GM19240 (cell line): ENCODE results near the gene LPIN2.
"Not testable (repeated sequence)": the region's sequence is repeated elsewhere in the genome, so short reads cannot be mapped to it uniquely, and the experiment has no call there.

Source experiments
- DNase-seq: peaks from one replicate; pipeline ENCODE4 v3.0.0; 2011; ENCODE audit warnings: low spot score; ENCODE audit not compliant: insufficient read length

LPIN2 gene

DNA sequence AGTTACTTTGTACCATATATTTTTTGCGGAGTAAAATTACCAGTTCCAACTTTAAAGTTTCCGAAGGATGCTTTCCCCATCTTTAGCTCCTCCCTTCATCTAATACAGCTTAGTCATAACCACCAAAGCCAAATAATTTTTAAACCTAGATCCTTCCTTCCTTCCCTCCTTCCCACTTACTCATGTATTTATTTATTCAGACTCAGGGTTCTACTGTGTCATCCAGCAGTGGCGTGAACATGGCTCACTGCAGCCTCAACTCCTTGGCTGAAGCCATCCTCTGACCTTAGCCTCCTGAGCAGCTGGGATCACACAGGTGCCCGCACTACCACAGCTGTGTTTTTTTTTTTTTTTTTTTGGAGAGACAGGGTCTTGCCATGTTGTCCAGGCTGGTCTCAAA is 4.4 kb downstream of the LPIN2 start:
- no peak for DNase-seq

DNA sequence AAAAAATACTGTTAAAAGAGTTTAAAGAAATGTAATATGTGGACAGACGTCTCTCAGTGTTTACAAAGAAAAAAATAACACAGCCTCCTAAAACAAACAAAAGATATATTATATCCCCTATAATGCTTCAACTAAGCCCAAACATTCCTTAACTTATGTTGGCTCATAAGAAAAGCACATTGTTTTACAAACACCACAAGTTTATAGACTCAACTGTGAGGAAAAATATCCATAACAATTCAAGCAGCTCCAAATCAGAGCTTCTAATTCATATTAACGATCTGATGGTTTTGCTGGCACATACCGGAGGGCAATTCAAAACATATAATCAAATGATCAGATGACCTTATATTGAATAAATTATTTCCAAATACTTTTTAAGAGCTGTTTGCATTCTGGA is 5.5 kb downstream of the LPIN2 start:
- DNase-seq, result no peak

- DNase-seq, result no peak
Measured at GRCh38 chr18:3005462-3005861, 7.5 kb downstream of the LPIN2 start.

DNA sequence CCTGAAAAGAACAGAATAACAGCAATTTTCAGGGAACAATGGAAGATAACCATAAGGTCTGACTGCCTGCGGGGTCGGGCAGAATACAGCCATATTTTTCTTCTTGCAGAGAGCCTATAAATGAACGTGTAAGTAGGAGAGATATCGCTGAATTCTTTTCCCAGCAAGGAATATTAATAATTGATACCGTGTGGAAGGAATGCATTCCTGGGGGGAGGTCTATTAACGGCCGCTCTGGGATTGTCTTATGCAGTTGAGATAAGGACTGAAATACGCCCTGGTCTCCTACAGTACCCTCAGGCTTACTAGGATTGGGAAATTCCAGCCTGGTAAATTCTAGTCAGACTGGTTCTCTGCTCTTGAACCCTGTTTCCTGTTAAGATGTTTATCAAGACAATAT is 9.2 kb downstream of the LPIN2 start:
- DNase-seq, result not testable (repeated sequence)

DNA sequence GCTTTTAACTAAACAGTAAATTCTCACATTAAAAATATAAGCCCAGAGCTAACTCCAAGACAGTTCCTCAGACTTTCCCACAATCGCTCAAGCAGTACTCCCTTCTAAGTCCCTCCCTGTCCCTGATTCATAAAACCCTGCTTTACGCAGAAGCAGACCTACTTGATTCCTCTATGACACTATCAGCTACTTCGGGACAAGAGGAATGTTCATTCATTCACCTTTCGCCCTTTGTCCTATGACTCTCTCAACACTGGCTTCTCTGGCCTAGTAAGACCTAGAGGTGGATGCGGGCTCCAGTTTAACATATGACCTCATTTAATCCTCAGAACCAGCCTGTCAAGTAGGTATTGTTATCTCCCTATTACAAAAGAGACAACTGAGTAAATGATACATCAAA is 10.2 kb downstream of the LPIN2 start:
- DNase-seq, result no peak

DNA sequence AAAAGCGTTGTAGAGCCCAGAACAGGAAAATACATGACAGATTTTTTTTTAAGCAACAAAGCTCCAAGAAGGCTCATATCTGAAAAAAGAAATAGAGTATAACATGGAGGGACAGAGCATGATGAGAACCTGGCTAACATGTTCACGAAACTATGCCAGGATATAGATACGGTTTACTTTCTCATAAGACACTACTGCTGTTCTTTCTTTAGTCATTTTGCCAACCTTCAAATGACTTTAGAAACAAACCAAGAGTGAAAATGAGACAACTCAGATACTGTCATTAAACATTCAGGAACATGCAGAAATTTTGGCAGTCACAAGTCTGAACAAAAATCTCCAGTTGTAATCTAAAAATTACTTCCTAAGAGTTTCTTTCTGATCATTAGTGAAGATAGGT is 14.3 kb downstream of the LPIN2 start:
- no peak for DNase-seq

DNA sequence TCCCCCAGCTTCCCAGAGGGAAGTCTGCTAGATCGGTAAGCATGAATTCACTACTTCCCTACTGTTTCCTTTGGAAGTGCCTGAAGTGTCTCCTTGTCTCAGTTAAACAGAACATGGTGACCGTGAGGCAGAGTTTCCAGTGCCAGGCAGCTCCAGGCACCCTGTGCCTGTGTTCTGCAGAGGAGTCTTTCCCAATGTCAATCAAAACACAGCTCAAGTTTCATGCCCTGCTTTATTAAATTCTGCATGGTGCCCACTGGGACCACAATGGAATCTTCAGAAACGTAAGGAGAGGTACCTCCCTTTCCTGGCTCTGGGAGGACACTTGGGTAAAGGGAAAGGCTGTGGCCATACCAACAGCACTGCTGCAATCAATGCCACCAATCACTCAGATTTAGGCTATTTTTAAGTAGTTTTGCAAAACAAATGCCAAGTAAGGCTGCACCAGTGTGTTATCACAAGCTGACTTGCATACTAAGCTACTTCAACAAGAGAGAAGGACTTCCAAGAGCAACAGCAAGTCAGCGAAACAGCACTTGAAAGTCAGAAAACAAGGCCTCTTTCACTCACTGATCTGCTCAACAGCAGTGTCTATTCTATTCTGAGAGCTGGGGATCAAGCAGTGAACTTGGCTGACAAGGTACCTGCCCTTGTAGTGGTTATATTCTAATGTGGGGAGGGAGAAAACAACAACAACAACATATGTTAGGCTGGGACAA is 14.9 kb downstream of the LPIN2 start:
- no peak for DNase-seq

GRCh38 chr18:2997429-2997828 is 15.5 kb downstream of the LPIN2 start:
- DNase-seq, result no peak

- DNase-seq, result no peak
Measured at GRCh38 chr18:2994603-2995432, 18.1 kb downstream of the LPIN2 start.

DNA sequence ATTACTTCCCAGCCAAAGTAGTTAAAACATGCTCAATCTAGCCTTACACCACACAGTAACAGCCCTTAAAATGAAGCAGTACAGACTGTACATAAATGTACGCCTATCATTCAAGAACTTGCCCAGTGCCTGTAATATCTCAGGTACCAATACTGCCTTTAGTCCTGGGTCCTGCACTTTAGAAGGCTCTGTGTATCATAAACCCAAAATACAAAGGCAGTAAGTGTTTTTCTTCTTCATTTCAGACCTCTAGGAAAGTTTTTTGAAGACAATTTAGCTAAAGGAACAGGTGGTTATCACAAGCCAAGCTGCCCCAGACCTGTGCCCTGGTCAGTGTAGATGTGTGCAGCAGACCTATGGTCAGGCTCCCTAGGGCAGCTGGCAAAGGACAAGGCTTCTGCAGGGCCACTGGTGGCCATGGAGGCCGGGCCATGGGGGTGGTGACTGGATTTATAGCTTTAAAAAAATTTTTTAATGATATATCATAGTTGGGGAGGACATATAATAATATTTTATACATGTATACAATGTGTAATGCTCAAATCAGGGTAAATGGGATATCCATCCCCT is 18.8 kb downstream of the LPIN2 start:
- DNase-seq, result no peak

DNA sequence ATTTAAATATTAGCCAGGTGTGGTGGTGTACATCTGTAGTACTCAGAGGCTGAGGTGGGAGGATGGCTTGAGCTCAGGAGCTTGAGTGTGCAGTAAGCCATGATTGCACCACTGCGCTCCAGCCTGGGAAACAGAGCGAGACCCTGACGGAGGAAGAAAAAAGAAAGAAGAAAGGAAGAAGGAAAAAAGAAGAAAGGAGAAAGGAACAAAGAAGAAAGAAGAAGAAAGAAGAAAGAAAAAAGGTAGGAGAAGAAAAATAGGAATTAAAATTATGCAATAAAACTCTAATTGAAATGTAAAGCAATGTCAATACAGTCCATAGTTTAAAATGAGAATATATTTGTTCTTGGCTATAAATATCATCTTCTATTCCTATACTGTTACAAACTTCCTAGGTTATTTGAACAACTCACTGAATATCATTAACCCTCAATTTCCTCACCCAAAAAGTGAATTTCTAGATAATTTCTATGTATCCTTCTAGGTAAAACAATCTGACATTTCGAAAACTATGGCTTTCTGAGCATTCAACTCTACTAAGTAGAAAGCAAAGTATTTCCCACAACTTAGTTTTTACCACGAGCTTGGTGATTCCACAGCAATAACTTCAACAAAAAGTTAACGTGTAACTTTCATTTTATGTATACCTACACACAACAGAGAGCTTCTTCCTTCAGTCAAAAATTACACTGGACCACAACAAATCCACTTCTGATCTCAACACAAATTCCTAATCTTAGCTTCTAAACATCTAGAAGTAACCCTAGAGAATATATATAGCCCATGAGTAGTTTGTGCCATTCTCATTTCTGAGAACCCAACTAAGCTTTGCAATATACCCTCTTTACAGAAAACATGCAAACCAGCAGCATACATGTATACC is 19.7 kb downstream of the LPIN2 start:
- no peak for DNase-seq

DNA sequence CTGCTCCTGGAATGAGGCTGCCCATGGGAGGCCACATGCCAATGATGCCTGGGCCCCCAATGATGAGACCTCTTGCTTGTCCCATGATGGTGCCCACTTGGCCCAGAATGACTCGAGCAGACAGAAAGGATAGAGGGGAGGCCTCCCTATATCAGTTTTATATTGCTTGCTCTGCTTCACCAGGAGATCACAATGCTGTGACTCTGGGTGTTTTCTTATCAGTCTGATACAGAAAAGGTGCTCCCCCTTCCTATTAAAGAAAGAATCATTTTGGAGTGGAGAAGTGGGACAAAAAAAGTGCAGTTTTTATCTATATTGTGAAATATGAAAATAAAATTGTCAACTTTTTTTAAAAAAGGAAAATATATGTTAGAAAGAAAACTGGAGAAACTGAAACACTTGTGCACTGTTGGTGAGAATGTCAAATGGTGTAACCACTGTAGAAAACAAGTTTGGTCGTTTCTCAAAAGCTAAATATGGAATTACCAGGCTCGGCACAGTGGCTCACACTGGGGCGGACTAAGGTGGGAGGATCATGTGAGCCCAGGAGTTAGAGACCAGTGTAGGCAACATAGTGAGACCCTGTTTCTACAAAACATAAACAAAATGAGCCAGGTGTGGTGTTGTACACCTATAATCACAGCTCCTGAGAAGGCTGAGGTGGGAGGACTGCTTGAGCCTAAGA is 21.8 kb downstream of the LPIN2 start:
- no peak for DNase-seq

DNA sequence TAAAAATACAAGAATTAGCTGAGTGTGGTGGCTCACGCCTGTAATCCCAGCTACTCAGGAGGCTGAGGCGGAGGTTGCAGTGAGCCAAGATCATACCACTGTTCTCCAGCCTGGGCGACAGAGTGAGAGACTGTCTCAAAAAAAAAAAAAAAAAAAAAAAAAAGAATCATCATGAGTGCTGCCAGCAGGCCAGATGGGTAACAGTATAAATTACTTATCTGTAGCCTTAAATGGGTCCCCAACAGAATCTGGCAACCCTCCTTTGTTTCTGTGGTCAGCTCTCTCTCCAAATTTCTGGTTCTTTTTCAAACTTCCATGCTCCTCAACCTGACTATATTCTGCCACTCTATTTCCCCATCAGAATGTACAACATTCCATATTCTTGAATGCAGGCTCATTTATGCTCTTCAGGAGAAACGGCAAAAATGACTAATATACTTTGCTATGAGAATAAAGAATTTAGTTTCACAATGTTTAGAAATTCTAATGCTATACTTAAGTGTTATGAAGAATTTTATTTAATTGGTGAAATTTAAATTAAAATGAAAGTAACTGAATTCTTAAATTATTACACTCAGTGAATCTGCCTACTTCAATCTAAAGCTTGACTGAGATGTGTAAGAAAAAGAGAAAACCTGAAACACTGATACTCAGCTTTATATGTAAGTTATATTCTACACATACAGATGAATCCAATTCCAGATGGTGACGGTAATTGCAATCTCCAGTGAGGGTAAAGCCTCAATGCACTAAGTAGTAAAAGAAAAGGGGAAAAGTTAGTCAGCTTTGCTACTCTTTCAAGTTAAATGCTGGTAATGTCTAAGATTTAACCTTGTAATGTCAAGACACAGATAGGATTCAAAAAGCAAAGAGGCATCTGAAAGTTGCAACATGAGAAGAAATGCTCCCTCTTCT is 24.8 kb downstream of the LPIN2 start:
- DNase-seq, result no peak

DNA sequence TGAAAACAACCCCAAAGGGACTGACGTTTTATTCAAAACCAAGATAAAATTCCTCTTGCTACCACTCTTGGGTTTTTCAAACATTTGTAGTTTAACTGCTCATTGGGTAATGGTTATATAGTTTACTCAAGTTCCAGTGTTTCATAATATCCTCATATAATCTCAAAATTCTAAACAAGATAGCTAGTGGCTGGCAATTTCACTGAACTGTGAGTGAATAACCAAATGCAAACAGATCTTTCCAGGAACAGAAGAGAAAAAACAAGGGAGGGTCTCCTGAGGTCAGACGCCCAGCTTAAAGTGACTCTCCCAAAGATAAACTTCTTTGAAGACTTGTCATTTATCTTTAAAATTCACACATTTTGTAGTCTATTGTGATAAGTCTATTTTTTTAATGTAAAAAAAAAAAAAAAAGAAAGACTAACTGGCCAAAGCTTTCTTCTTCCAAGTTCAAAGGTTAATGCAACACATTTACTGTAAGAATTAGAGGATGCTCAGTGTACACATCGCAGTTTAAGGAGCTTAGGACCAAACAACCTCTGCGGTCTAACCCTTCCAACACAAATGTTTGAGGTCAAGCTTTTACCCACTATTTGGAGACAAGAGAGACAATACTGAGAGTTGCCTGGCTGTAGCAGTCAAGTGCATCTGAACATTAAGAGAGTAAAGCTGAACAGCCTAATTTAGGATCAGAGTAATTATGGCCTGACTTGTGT is 26.6 kb downstream of the LPIN2 start:
- no peak for DNase-seq

- no peak for DNase-seq
Measured at GRCh38 chr18:2985628-2986027, 27.3 kb downstream of the LPIN2 start.

- DNase-seq, result no peak
Measured at GRCh38 chr18:2984703-2985261, 28.2 kb downstream of the LPIN2 start.

DNA sequence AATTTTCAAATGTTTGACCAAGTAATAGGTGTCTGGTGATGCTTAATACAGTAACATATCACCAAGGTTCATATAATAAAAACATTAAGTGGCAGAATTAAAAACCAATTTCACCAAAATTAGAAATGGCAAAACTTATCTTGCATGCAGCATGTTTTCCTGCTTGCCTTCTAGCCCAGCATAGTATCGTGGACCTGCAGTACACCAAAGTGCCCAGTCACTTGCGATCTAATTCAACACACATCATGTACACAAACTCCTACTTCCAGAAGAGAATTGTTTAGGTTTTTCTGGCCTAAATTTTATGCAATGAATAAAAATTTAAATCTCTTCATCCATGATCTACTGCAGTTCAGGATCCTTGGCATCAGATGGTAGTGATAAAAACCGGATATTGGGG is 28.9 kb downstream of the LPIN2 start:
- DNase-seq, result no peak

GRCh38 chr18:2983296-2983695 is 29.6 kb downstream of the LPIN2 start:
- DNase-seq, result no peak
